HG03342 (cell line): ENCODE data around the gene ERG28.

ENCODE experiments used
- ATAC-seq: cut with Tn5 transposase; IDR thresholded peaks from one replicate; pipeline ENCODE4 v1.9.1; 2021; ENCODE audit warnings: mild to moderate bottlenecking, moderate library complexity; ENCODE audit not compliant: unreplicated experiment

The ERG28 gene

DNA sequence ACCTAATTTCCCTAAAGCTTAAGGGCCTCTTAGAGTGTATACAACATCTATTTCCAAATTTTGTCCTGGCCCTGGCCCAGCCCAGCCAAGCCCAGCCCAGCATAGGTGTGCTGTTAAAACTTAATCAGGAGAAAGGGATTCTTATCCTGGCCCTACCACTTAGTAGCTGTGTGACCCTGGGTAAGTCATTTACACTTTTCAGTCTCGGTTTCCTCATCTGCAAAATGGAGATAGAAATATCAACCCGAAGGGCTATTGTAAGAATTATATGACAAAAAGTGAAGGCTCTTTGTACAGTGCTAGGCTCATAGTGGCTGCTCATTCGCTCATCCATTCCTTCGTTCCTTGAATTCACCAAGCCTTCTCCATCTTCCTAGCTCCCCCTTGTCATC is 442 bp downstream of the ERG28 start:
- ATAC-seq: no peak

GRCh38 chr14:75658957-75659356 is 1.7 kb downstream of the ERG28 start:
- ATAC-seq: no peak

DNA sequence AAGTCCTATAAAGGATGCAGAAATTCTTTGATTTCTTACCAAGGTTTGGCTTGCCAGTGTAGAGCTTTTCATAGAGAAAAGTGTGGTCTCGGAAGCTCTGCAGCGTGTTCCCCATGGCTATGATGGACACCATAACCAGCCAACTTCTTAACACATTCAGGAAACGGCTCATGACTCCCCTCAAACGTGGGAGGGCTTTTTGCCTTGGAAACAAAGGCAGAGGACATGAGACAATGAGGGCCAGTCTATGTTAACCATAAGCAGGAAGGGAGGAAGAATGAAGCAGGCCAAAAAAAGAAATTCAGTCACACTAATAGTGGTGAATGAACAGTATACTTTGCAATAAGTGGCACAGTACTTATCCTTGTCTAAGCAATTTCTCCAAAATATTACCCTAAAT is 3.3 kb downstream of the ERG28 start:
- no peak for ATAC-seq

- no peak for ATAC-seq
Measured at GRCh38 chr14:75655235-75655634, 5.4 kb downstream of the ERG28 start.

GRCh38 chr14:75654127-75654732 is 6.4 kb downstream of the ERG28 start:
- ATAC-seq: no peak

GRCh38 chr14:75653563-75653962 is 7.1 kb downstream of the ERG28 start:
- ATAC-seq: no peak

DNA sequence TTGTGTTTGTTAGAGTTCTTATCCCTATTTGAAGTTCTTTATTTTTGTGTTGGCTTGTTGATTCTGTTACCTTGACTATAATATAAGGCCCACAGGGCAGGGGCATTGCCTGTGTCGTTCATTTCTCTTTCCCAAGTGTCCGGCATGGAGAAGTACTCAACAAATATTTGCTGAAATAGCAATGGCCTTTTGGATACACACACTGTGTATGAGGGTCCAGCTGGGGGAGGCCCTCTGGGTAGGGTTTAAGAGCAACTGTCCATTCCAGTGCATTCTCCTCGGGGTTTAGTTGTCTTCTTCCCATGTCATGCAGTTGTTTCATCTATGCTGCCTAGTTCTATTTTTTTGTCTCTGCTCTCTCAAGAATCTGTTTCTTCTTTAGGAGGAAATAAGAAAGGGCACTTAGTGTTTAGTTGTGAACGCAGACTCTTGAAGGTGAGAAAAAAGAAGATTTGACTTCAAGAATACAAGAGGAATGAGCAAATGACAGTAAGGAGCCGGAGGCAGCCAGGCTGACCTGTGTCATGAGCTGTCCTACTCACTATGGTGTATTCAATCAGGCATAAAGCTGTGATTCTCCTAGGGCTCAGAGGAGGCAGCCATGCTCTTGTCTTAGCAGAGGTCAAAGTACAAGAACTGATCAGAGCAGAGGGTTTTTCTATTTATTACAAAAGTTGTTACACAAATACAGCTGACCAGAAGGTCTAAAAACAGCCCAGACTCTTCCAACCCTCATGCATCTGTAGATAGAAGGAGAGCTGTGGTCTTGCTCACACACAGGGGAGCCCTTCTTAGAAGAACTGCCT is 10.2 kb downstream of the ERG28 start:
- no peak for ATAC-seq

DNA sequence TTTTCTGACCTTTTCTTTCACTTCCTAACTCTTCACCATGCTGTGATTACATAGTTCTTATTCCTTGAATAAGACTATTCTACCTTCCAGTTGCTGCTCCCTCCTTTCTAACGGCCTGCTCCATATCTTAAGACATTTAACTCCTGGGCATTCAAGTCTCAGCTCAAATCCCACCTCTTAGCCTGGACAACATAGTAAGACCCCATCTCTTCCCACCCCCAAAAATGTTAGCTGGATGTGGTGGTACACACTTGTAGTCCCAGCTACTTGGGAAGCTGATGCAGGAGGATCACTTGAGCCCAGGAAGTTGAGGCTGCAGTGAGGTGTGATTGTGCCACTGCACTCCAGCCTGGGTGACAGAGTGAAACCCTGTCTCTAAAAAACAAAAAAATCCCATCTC is 10.9 kb downstream of the ERG28 start:
- no peak for ATAC-seq

- ATAC-seq: no peak
Measured at GRCh38 chr14:75649337-75649736, 11.3 kb downstream of the ERG28 start.

DNA sequence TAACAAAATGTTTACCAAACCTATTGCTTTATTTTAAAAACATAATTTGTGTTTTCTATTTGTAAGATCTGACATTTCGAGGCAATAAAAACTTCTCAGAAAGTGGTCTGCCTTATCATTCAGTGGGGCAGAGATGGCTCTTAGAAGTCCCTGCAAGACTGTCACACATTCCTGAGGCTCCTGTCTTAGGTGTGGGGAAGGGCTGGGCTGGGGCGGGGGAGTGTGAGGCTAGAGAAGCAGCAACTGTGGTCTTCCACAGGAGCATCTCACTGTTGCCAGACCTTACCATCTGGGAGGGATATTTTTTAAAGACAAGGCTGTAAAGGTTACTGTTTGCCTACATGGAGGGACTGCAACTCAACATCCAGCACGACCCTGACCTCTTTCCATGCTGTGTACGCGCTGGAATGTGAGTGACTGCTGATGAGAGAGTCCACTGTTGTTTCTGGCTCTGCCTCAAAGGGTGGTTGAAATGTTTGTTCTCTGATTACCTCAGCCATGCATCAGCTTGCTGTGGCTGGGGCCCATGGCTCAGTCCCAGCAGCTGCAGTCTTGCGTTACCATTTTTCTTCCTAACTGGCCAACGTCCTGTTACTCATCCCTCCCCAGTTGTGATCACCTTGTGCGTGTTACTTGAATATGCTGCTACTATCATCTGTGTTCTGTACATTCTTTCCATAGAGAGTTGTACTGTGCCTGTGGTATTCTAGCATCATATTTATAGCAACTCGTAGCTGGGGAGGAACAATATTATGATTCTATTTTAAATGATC is 12.4 kb downstream of the ERG28 start:
- ATAC-seq: no peak

DNA sequence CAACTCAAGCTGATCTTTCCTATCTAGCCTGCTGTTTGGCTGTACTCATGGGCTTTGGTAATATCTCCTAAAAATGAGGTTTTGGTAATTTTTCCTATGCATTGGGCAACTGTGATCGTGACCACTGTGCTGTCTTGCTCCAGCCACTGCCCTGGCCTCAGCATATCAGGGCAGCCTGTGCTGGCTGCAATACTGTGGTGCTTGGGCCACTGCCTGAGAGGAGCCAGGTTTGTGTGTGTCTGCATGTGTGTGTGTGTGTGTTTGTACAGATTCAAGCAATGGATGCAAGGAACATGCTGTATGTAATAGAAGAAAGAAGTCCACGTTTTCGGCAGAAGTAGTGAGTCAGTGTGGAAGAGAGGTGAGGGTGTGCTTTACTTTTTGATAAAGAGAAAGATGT is 13.0 kb downstream of the ERG28 start:
- ATAC-seq: no peak

DNA sequence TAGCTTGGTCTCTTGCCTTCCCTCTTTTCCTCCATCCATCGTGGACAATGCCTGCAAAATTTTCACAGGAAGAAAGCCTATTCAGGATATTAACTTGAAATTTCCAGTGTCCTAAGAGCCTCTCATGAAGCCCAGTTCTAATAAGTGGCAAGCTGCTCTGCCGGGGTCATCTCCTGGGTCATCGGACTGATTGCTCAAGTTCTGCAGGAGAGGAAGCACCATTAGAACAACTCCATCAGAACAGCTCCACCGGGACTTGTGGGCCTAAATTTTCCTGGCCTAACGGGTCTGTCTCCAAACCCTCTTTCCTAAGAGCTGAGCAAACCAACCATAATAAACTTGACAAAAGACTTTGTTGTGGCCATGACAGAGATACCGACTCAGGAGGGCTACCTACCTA is 13.9 kb downstream of the ERG28 start:
- ATAC-seq: no peak

- no peak for ATAC-seq
Measured at GRCh38 chr14:75645056-75645455, 15.6 kb downstream of the ERG28 start.

DNA sequence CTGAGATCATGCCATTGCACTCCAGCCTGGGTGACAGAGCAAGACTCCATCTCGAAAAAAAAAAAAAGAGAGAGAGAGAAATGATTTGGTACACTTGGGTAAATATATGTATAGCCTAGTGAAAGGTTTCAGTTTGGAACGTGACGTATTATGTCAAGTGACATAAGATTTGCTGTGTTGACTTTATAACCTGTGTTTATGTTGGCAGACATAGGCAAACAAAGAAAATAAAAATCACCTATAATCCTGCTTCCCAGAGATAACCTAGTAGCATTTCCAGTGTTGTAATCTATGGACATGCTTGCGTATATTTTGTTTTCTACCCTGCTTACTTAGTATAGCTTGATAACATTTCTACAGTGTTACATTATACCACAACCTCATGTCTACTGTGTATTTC is 16.7 kb downstream of the ERG28 start:
- ATAC-seq: no peak

DNA sequence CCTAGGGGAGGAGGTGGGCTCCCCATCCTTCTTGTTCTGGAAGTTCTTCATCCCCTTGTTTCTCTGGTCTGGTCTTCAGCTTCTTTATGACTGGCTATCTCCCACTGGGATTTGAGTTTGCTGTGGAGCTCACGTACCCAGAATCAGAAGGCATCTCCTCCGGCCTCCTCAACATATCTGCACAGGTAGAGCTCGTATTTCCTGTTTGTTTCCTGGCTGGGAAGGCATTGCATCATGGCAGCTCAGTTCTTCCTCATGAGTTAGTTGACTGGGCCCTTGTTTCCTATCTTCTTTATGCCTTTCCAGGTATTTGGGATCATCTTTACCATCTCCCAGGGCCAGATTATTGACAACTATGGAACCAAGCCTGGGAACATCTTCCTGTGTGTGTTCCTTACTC is 19.8 kb downstream of the ERG28 start:
- ATAC-seq: no peak

- ATAC-seq: no peak
Measured at GRCh38 chr14:75636100-75636692, 24.5 kb downstream of the ERG28 start.

DNA sequence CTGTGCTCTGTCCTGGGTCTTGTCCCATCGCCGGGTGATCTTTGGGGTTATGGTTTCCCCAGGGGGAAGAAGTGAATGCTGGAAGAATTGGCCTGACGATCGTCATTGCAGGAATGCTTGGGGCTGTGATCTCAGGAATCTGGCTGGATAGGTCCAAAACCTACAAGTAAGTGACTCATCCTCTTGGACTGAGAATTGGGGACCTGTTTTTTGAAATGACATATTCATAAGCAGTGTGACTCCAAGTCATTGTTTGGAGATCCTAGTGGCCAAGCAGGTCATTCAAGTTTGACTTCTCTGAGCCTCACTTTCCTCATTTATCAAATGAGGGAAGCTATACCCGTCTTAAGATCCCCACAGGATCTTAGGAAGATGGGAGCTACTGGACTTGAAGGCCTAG is 25.8 kb downstream of the ERG28 start:
- ATAC-seq: no peak

- no peak for ATAC-seq
Measured at GRCh38 chr14:75631453-75631831, 29.2 kb downstream of the ERG28 start.

GRCh38 chr14:75630695-75631452 is 29.8 kb downstream of the ERG28 start:
- ATAC-seq: no peak

DNA sequence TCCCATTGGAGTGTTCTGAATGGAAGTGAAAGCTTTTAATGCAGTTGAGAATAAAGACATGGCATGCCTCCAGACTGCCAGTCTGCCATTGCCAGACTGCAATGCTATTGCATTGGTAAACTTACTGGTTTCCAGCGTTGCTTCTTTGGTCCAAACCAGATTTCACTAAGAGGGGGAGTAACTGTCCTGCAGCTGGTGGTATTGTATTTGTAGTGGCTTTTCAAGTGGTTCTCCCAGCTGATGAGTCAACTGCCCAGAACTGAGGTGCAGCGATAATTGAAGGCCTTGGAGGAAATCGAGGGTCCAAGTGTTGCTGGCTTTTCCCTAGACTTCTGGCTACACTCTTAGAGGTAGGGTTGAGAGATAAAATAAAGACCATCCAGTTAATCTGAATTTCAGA is 31.9 kb downstream of the ERG28 start:
- ATAC-seq: no peak

DNA sequence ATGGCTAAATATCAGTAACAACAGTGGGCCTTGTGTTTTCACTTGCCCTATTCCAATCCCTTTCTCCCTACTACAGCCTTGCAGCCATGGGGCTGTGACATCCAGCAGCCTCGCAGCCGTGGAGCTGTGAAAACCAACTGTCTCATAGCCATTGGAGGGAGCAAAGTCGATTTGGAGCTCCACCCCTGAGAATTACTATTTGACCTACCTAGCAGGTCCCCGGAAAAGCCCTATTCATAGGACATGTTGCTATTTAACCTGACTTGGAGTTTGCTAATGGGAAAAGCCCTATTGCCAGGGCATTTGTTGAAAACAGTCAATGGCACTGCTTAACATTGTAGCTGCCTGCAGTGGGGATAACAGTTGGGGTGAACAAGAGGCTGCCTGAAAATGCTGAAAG is 33.3 kb downstream of the ERG28 start:
- no peak for ATAC-seq
